Stomach (tissue), 9 donors: ENCODE measurements around the gene ABHD1. TPM values are rescaled to one million over a fixed set of nuclear protein-coding genes. Genes with fewer than 3 reads are reported as not detected.
A peak's percentile ranks its signal among the peaks of the same experiment; 100 is the strongest.

Source experiments
- DNase-seq, 2 donors: peaks; one replicate each; pipeline versions ENCODE4 v3.0.0 to v3.0.0-alpha.2; 2013 to 2019
- H3K27ac ChIP-seq, 5 donors: fragments of 200-600 bp in 4 of 5; sonication (generic) in 4 of 5; one replicate each; pipeline ENCODE4 v1.5.1; 2013 to 2019; ENCODE audit warnings: mild to moderate bottlenecking in 1 of 5, moderate library complexity in 1 of 5
- H3K27me3 ChIP-seq, 3 donors: fragments of 200-600 bp; sonication (generic); one replicate each; pipeline ENCODE4 v1.5.1; 2017 to 2019; ENCODE audit warnings: mixed run types in 1 of 3
- H3K36me3 ChIP-seq, 4 donors: fragments of 200-600 bp; sonication (generic); 1 replicate in 3 of 4; 2 replicates in 1 of 4; pipeline ENCODE4 v1.5.1; 2016 to 2019
- H3K4me1 ChIP-seq, 4 donors: fragments of 200-600 bp; sonication (generic); one replicate each; pipeline ENCODE4 v1.5.1; 2016 to 2019
- H3K4me3 ChIP-seq, 4 donors: fragments of 200-600 bp; sonication (generic) in 3 of 4; one replicate each; pipeline ENCODE4 v1.5.1; 2016 to 2019; ENCODE audit warnings: mild to moderate bottlenecking in 1 of 4
- H3K9me3 ChIP-seq, 4 donors: fragments of 200-600 bp; sonication (generic); one replicate each; pipeline ENCODE4 v1.5.1; 2016 to 2019
- CTCF ChIP-seq, 7 experiments: fragments of 450-650 bp in 4 of 7; fragments of 200-600 bp in 3 of 7; sonication (generic) in 3 of 7; IDR thresholded peaks; one replicate each; pipeline ENCODE4 v1.5.1; 2016 to 2019; ENCODE audit warnings: antibody characterized with exemption in 7 of 7, control low read depth in 2 of 7, mild to moderate bottlenecking in 1 of 7
- EP300 ChIP-seq: sonication (generic); formaldehyde crosslinking; IDR thresholded peaks from one replicate; pipeline ENCODE4 v1.6.1; 2017; ENCODE audit warnings: antibody characterized with exemption
- POLR2A ChIP-seq, 4 donors: fragments of 450-650 bp; IDR thresholded peaks; one replicate each; pipeline ENCODE4 v1.6.1; 2016; ENCODE audit warnings: antibody characterized with exemption in 4 of 4, control low read depth in 2 of 4, mild to moderate bottlenecking in 1 of 4, moderate library complexity in 1 of 4
- POLR2AphosphoS5 ChIP-seq, 3 donors: sonication (generic); formaldehyde crosslinking; IDR thresholded peaks; one replicate each; pipeline ENCODE4 v1.6.1; 2016; ENCODE audit warnings: antibody characterized with exemption in 3 of 3
- WGBS, 5 donors: extraction: QIAGEN DNeasy Blood & Tissue Kit in 3 of 5; methylation state at CpG; one replicate each; pipeline versions ENCODE4 v1.1.5 to v1.1.7; 2013 to 2018; 5-methylcytosine and 5-hydroxymethylcytosine counted together
- intact Hi-C: fragments of 100-400 bp; cut with DNase I; formaldehyde crosslinking; loops from one replicate; pipeline ENCODE4 v1.15.1; 2023; ENCODE audit warnings: low total_unique reads
- polyA plus RNA-seq, 3 donors: library from polyadenylated mRNA; stranded (reverse); fragments of 200-250 nt; gene quantifications; one replicate each; pipeline ENCODE4 v1.2.3, GENCODE V29; 2013
- total RNA-seq, 5 donors: library from RNA; depleted of rRNA; stranded (reverse); fragments of >200 nt; gene quantifications; one replicate each; pipeline versions ENCODE4 v1.1.0 to v1.2.3, GENCODE V29; 2014 to 2016
- donor health status: healthy with polysubstance abuse.
- donor health status: Bipolar disorder and iron deficiency.
- donor health status: healthy.

The ABHD1 gene
- total and polyA plus RNA-seq, 8 donors, result 0.23 to 0.75 TPM; not detected in 6

- H3K9me3 ChIP-seq, result no peaks in the 10 kb centered on the region
- intact Hi-C loops, result no loop called here
- TF ChIP-seq POLR2AphosphoS5 (IDR thresholded peaks at IDR 0.05) (no peak), EP300 (no peak), CTCF (IDR thresholded peaks at IDR 0.05) (no peak), POLR2A (IDR thresholded peaks at IDR 0.05) (no peak)
- DNase-seq, result no peak
- no peak overlapping the region for H3K4me3 ChIP-seq
- H3K27ac ChIP-seq, result no peak overlapping the region
- H3K4me1 ChIP-seq, result no peaks in the 10 kb centered on the region
- H3K27me3 ChIP-seq, result peaks cover 0 to 23% (median 0%) of the 10 kb centered on the region in 3 donors
- 72 to 90% (median 74%) methylated on average over 2 of the region's 2 CpGs for WGBS, 5 donors
- H3K36me3 ChIP-seq, result no peaks in the 10 kb centered on the region
Observed at GRCh38 chr2:27145682-27146081, 22.1 kb downstream of the ABHD1 start.

- no peak overlapping the region for H3K4me3 ChIP-seq
- H3K27ac ChIP-seq, result no peak overlapping the region
- no peaks in the 10 kb centered on the region for H3K36me3 ChIP-seq
- no peak for DNase-seq
- H3K27me3 ChIP-seq, result peaks cover 0 to 23% (median 0%) of the 10 kb centered on the region in 3 donors
- TF ChIP-seq POLR2AphosphoS5 (IDR thresholded peaks at IDR 0.05), result no peak
- TF ChIP-seq POLR2A (IDR thresholded peaks at IDR 0.05), result no peak
- TF ChIP-seq EP300, result no peak
- no peak for TF ChIP-seq CTCF (IDR thresholded peaks at IDR 0.05)
- 85 to 92% (median 91%) methylated on average over 8 of the region's 8 CpGs for WGBS, 5 donors
- H3K9me3 ChIP-seq, result no peaks in the 10 kb centered on the region
- H3K4me1 ChIP-seq, result no peaks in the 10 kb centered on the region
- intact Hi-C loops, result no loop called here
Observed at GRCh38 chr2:27147935-27148334, 24.3 kb downstream of the ABHD1 start.

GRCh38 chr2:27148801-27149439 lies 25.3 kb downstream of the ABHD1 start, which contains the start of gene TCF23:
TCF23 (plus strand) TSS chr2:27149004; CDS start chr2:27149134, 130 bp downstream.
- intact Hi-C loops, result no loop called here
- peaks cover 0 to 23% (median 0%) of the 10 kb centered on the region in 3 donors for H3K27me3 ChIP-seq
- no peak within 1 kb of the TSS for H3K27ac ChIP-seq
- WGBS, 5 donors, result 60 to 68% (median 65%) methylated on average over 5 to 12 of the region's 12 CpGs
- peak in 1 of 2 donors; percentile 76 for DNase-seq
- no peak within 1 kb of the TSS for H3K4me3 ChIP-seq
- H3K36me3 ChIP-seq, result no peaks in the 10 kb centered on the region
- no peaks in the 10 kb centered on the region for H3K9me3 ChIP-seq
- TF ChIP-seq EP300, result no peak
- no peak for TF ChIP-seq POLR2A (IDR thresholded peaks at IDR 0.05)
- TF ChIP-seq CTCF (IDR thresholded peaks at IDR 0.05), result no peak
- TF ChIP-seq POLR2AphosphoS5 (IDR thresholded peaks at IDR 0.05), result no peak
- no peaks in the 10 kb centered on the region for H3K4me1 ChIP-seq

- H3K27me3 ChIP-seq, result peaks cover 0 to 23% (median 0%) of the 10 kb centered on the region in 3 donors
- WGBS, 5 donors, result 85 to 95% (median 87%) methylated on average over 28 to 29 of the region's 29 CpGs
- intact Hi-C loops, result no loop called here
Observed at GRCh38 chr2:27149570-27150405, 26.2 kb downstream of the ABHD1 start.

More at GRCh38 chr2:27149570-27150405, 26.2 kb downstream of the ABHD1 start:
- Histone ChIP-seq H3K4me3 (no peak overlapping the region), H3K36me3 (no peaks in the 10 kb centered on the region), H3K4me1 (no peaks in the 10 kb centered on the region), H3K27ac (no peak overlapping the region), H3K9me3 (no peaks in the 10 kb centered on the region)
- TF ChIP-seq POLR2AphosphoS5 (IDR thresholded peaks at IDR 0.05) (no peak), CTCF (IDR thresholded peaks at IDR 0.05) (no peak), POLR2A (IDR thresholded peaks at IDR 0.05) (no peak), EP300 (no peak)
- no peak for DNase-seq
